GM12878 (cell line): ENCODE results near the gene SATL1.

Experiments used
- ATF2 ChIP-seq: IDR thresholded peaks from 2 replicates; pipeline ENCODE4 v1.6.1; 2012; ENCODE audit warnings: low read length, inconsistent platforms
- CTCF ChIP-seq, 3 experiments: IDR thresholded peaks in 2 of 3; conservative IDR thresholded peaks in 1 of 3; 2 replicates each; pipeline ENCODE4 v1.5.1; 2011; ENCODE audit warnings: low read depth in 3 of 3, low read length in 3 of 3, mild to moderate bottlenecking in 3 of 3, control low read depth in 2 of 3, moderate library complexity in 2 of 3, inconsistent platforms in 1 of 3, mixed read lengths in 1 of 3; ENCODE audit not compliant: control insufficient read depth in 2 of 3, insufficient read depth in 1 of 3; ENCODE audit errors: extremely low read depth in 1 of 3
- HCFC1 ChIP-seq: fragments of 150-350 bp; IDR thresholded peaks from 2 replicates; pipeline ENCODE4 v1.6.1; 2014; ENCODE audit warnings: low read length
- MAX ChIP-seq: IDR thresholded peaks from 2 replicates; pipeline ENCODE4 v1.6.1; 2012; ENCODE audit warnings: low read depth, low read length, improper control_type of control experiment
- MLLT1 ChIP-seq: fragments of 450-650 bp; IDR thresholded peaks from 2 replicates; pipeline ENCODE4 v1.6.1; 2016; ENCODE audit warnings: mild to moderate bottlenecking
- MTA3 ChIP-seq: IDR thresholded peaks from 2 replicates; pipeline ENCODE4 v1.6.1; 2012; ENCODE audit warnings: low read length, inconsistent platforms, borderline replicate concordance
- PML ChIP-seq: IDR thresholded peaks from 2 replicates; pipeline ENCODE4 v1.6.1; 2012; ENCODE audit warnings: low read length, inconsistent platforms
- REST ChIP-seq: IDR thresholded peaks from 2 replicates; pipeline ENCODE4 v1.6.1; 2012; ENCODE audit warnings: mild to moderate bottlenecking, low read depth, low read length
- TAF1 ChIP-seq: IDR thresholded peaks from 2 replicates; pipeline ENCODE4 v1.6.1; 2011; ENCODE audit warnings: mild to moderate bottlenecking, low read depth, low read length, borderline replicate concordance
- TCF7 ChIP-seq: IDR thresholded peaks from 2 replicates; pipeline ENCODE4 v1.6.1; 2014; ENCODE audit warnings: antibody characterized with exemption, borderline replicate concordance
- YY1 ChIP-seq: IDR thresholded peaks from 2 replicates; pipeline ENCODE4 v1.6.1; 2011; ENCODE audit warnings: low read depth, mild to moderate bottlenecking, low read length
- ZNF274 ChIP-seq: IDR thresholded peaks from one replicate; pipeline ENCODE4 v1.8.0; 2011; ENCODE audit not compliant: insufficient read length, insufficient read depth
- ZNF384 ChIP-seq: IDR thresholded peaks from 2 replicates; pipeline ENCODE4 v1.6.1; 2012; ENCODE audit warnings: low read depth, mild to moderate bottlenecking, low read length, improper control_type of control experiment, borderline replicate concordance

GRCh38 chrX:85089321-85089840 is 154.2 kb downstream of the SATL1 start:
- TF ChIP-seq CTCF (IDR thresholded peaks at IDR 0.05 in 2 of 3, conservative IDR thresholded peaks at IDR 0.05 in 1 of 3; ENCODE audit: control insufficient read depth in 2 of 3, extremely low read depth in 1 of 3, insufficient read depth in 1 of 3, low read depth in 3 of 3, low read length in 3 of 3), result no peak
- TF ChIP-seq TCF7, result no peak
- TF ChIP-seq TAF1, result no peak
- no peak for TF ChIP-seq MLLT1
- TF ChIP-seq MAX, result no peak
- no peak for TF ChIP-seq ATF2
- no peak for TF ChIP-seq HCFC1
- TF ChIP-seq ZNF274, result no peak
- no peak for TF ChIP-seq YY1
- TF ChIP-seq PML, result no peak
- TF ChIP-seq REST, result no peak
- TF ChIP-seq ZNF384, result no peak
- no peak for TF ChIP-seq MTA3
